Measurements from ENCODE around the gene VARS2. TPM values are rescaled to one million over a fixed set of nuclear protein-coding genes. Genes with fewer than 3 reads are reported as not detected.
"Not testable (repeated sequence)": the region's sequence is repeated elsewhere in the genome, so short reads cannot be mapped to it uniquely, and the experiment has no call there.

VARS2 gene
- 10 to 100 TPM; 16.0 to 38.5 (median 19.3) TPM for total RNA-seq

DNA sequence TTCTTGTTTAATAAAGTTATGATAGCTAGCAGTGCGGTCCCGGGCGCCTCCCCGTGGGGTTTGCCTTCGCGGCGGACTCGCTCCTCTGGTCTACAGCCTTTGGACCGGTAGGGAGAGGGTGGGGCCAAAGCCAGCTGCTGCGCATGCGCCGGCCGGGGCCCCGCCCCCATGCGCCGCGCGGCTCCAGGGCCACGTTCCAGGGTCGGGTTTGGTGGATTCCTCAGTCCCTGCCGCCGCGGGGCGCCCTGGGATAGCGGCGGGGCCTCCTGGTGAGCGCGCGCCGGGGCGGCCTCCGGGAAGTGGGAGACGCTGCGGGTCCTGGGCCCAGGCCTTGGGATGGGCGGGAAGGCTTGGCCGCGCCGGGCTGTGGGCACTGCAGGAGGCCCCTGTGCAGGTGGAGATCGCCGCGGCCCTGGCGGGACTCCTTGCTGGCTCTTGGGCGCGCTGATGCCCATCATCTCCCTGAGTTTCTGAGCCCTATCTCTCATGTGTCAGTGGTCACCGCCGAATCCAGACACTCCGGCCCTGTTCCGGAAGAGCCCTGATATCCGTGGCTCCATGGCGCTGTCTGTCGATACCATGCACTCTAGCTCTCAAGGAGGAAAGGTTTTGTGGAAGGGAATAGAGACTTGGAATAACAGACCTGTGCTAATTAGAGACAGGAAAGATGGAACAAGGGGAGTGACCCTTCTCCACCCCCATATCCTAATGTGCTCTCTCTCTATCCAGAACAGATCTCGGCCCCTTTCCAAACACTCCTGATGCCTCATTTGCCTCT is at the start of gene VARS2:
Gene VARS2 (plus strand): TSS at position 163 of the 778 bp plus-strand sequence. CDS start 599 bp downstream, at position 762.
- peaks cover 18 to 26% of the 10 kb centered on the region in 2 donors for H3K4me1 ChIP-seq
- TF ChIP-seq POLR2A (IDR thresholded peaks at IDR 0.05) (peak; percentile 85 to 89), CTCF (IDR thresholded peaks at IDR 0.05 in 4 of 5, conservative IDR thresholded peaks at IDR 0.05 in 1 of 5) (peak; percentile 39 to 68 (median 59))
- in situ Hi-C loops (cut with MboI; ENCODE audit: low sequenced_read_pairs in 4 of 4): loop anchor here in 3 of 4 donors (10.0 kb wide), 2 partner anchors 131 to 161 kb away; no protein-coding TSS in a partner anchor
- no peaks in the 10 kb centered on the region for H3K27me3 ChIP-seq
- peak within 1 kb of the TSS; percentile 88 to 96 (median 94) for H3K27ac ChIP-seq
- H3K36me3 ChIP-seq: peaks cover 0 to 49% of the 10 kb centered on the region in 2 donors
- intact Hi-C loops (cut with DNase I; ENCODE audit: low total_unique reads): loop anchor here (1.0 to 10.0 kb wide), 5 partner anchors 37 to 281 kb away; partner anchors contain the start of genes DHX16, FLOT1 and IER3
- ATAC-seq (peak; percentile 87 to 92), DNase-seq (peak; percentile 86 to 95)
- H3K9me3 ChIP-seq: no peaks in the 10 kb centered on the region
- H3K4me3 ChIP-seq: peak within 1 kb of the TSS; percentile 64 to 70 (median 68)

DNA sequence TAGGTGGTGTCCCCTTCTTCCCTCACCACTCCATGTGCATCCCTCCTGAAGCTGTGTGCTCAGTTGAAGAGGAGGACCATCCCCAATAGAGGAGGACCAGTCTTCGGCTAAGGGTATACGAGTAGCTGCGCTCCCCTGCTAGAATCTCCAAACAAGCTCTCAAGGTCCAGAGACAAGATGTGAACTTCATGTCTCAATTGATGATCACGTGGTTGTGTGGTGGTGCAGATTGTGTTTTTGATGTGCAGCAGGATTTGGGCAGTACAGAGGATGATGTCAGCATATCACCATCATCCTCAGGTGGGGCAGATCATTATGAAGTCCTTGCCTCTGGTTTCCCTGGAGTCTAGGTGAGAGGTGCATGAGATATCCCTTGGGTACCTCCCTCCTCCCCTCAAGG is 49.7 kb upstream of the VARS2 start:
- no peak overlapping the region for H3K27ac ChIP-seq
- no peaks in the 10 kb centered on the region for H3K4me1 ChIP-seq
- intact Hi-C loops (cut with DNase I; ENCODE audit: low total_unique reads) (no loop called here), in situ Hi-C loops (cut with MboI; ENCODE audit: low sequenced_read_pairs in 4 of 4) (no loop called here)
- ATAC-seq: no peak
- TF ChIP-seq CTCF (IDR thresholded peaks at IDR 0.05 in 4 of 5, conservative IDR thresholded peaks at IDR 0.05 in 1 of 5) (no peak), POLR2A (IDR thresholded peaks at IDR 0.05) (no peak)
- no peaks in the 10 kb centered on the region for H3K9me3 ChIP-seq
- no peaks in the 10 kb centered on the region for H3K27me3 ChIP-seq
- DNase-seq: no peak
- H3K36me3 ChIP-seq: no peaks in the 10 kb centered on the region
- no peak overlapping the region for H3K4me3 ChIP-seq

DNA sequence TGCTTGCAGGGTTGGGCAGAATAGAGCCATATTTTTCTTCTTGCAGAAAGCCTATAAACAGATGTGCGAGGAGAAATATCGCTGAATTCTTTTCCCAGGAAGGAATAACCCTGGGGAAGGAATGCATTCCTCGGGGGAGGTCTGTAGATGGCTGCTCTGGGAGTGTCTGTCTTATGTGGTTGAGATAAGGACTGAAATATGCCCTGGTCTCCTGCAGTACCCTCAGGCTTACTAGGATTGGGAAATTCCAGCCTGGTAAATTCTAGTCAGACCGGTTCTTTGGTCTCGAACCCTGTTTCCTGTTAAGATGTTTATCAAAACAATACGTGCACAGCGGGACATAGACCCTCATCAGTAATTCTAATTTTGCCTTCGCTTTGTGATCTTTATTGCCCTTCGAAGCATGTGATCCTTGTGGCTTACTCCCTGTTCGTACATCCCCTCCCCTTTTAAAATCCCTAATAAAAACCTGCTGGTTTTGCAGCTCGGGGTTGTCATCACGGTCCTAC is 44.7 kb upstream of the VARS2 start:
- H3K36me3 ChIP-seq; H3K27ac ChIP-seq; H3K4me3 ChIP-seq; H3K27me3 ChIP-seq; H3K9me3 ChIP-seq; H3K4me1 ChIP-seq; ATAC-seq; in situ Hi-C loops (cut with MboI; ENCODE audit: low sequenced_read_pairs in 4 of 4); intact Hi-C loops (cut with DNase I; ENCODE audit: low total_unique reads); DNase-seq: not testable (repeated sequence)

GRCh38 chr6:30870546-30870945 is 43.5 kb upstream of the VARS2 start:
- TF ChIP-seq CTCF (IDR thresholded peaks at IDR 0.05 in 4 of 5, conservative IDR thresholded peaks at IDR 0.05 in 1 of 5) (no peak), POLR2A (IDR thresholded peaks at IDR 0.05) (no peak)
- H3K4me3 ChIP-seq: no peak overlapping the region
- H3K27ac ChIP-seq: no peak overlapping the region
- no peak for DNase-seq
- H3K36me3 ChIP-seq: no peaks in the 10 kb centered on the region
- H3K4me1 ChIP-seq: no peaks in the 10 kb centered on the region
- H3K27me3 ChIP-seq: no peaks in the 10 kb centered on the region
- intact Hi-C loops (cut with DNase I; ENCODE audit: low total_unique reads): no loop called here
- no peak for ATAC-seq
- no peaks in the 10 kb centered on the region for H3K9me3 ChIP-seq
- in situ Hi-C loops (cut with MboI; ENCODE audit: low sequenced_read_pairs in 4 of 4): loop anchor here in 3 of 4 donors (10.0 kb wide), 2 partner anchors 46 to 126 kb away; partner anchors contain the start of genes FLOT1 (in 2 of the 3) and IER3 (in 2 of the 3)

- Histone ChIP-seq H3K4me1 (peaks cover 0 to 9% of the 10 kb centered on the region in 2 donors), H3K27ac (no peak overlapping the region), H3K9me3 (no peaks in the 10 kb centered on the region), H3K4me3 (no peak overlapping the region), H3K36me3 (no peaks in the 10 kb centered on the region), H3K27me3 (no peaks in the 10 kb centered on the region)
- in situ Hi-C loops (cut with MboI; ENCODE audit: low sequenced_read_pairs in 4 of 4): loop anchor here in 3 of 4 donors (10.0 kb wide), 2 partner anchors 47 to 127 kb away; partner anchors contain the start of genes FLOT1 (in 2 of the 3) and IER3 (in 2 of the 3)
- no peak for DNase-seq
- intact Hi-C loops (cut with DNase I; ENCODE audit: low total_unique reads): no loop called here
- ATAC-seq: no peak
- TF ChIP-seq POLR2A (IDR thresholded peaks at IDR 0.05): no peak
- TF ChIP-seq CTCF (IDR thresholded peaks at IDR 0.05 in 4 of 5, conservative IDR thresholded peaks at IDR 0.05 in 1 of 5): no peak
These were observed 42.4 kb upstream of the VARS2 start for GRCh38 chr6:30871592-30872183.

All from gastrocnemius medialis (tissue), 4 donors.